Neuronal stem cell (in vitro differentiated cells): Measurements from ENCODE around the gene KLF5.

Source experiments
- DNase-seq: peaks from one replicate; pipeline ENCODE4 v3.0.0-alpha.2; 2013; ENCODE audit warnings: low spot score
- H2AFZ ChIP-seq: one replicate; pipeline ENCODE4 v1.6.1; 2013; ENCODE audit warnings: mild to moderate bottlenecking, low read length, inconsistent platforms
- H2AK5ac ChIP-seq: 2 replicates; pipeline ENCODE4 v1.6.1; 2013; ENCODE audit warnings: low read depth, mild to moderate bottlenecking, inconsistent platforms, low read length, moderate library complexity, mixed read lengths
- H2BK120ac ChIP-seq: 2 replicates; pipeline ENCODE4 v1.6.1; 2013; ENCODE audit warnings: low read depth, mild to moderate bottlenecking, inconsistent platforms, low read length, moderate library complexity, mixed read lengths
- H2BK12ac ChIP-seq: one replicate; pipeline ENCODE4 v1.6.1; 2013; ENCODE audit warnings: low read length, inconsistent platforms
- H2BK15ac ChIP-seq: 2 replicates; pipeline ENCODE4 v1.6.1; 2013; ENCODE audit warnings: mild to moderate bottlenecking, low read length, inconsistent platforms, mixed read lengths
- H2BK5ac ChIP-seq: one replicate; pipeline ENCODE4 v1.6.1; 2013; ENCODE audit warnings: inconsistent platforms, mild to moderate bottlenecking, low read length, moderate library complexity
- H3K14ac ChIP-seq: one replicate; pipeline ENCODE4 v1.6.1; 2013; ENCODE audit warnings: low read length, inconsistent platforms
- H3K18ac ChIP-seq: 2 replicates; pipeline ENCODE4 v1.6.1; 2013; ENCODE audit warnings: low read length, inconsistent platforms
- H3K23ac ChIP-seq: 2 replicates; pipeline ENCODE4 v1.6.1; 2013; ENCODE audit warnings: low read depth, mild to moderate bottlenecking, mixed read lengths, low read length, inconsistent platforms; ENCODE audit not compliant: poor library complexity
- H3K27ac ChIP-seq: replicated peaks from 3 replicates; pipeline ENCODE4 v1.5.1; 2013; ENCODE audit warnings: low read length, inconsistent platforms
- H3K27me3 ChIP-seq, 3 experiments: 2 replicates each; pipeline ENCODE4 v1.6.1; 2013; ENCODE audit warnings: low read length in 3 of 3, mild to moderate bottlenecking in 2 of 3, inconsistent platforms in 1 of 3, low read depth in 1 of 3, mixed read lengths in 1 of 3, moderate library complexity in 1 of 3; ENCODE audit not compliant: control insufficient read depth in 3 of 3, insufficient read depth in 3 of 3
- H3K36me3 ChIP-seq, 2 donors: replicated peaks in 1 of 2; 2 replicates each; pipeline ENCODE4 v1.6.1; 2013; ENCODE audit warnings: low read length in 2 of 2; ENCODE audit not compliant: control insufficient read depth in 2 of 2, insufficient read depth in 2 of 2
- H3K4ac ChIP-seq: 2 replicates; pipeline ENCODE4 v1.6.1; 2013; ENCODE audit warnings: inconsistent platforms, mild to moderate bottlenecking, low read length, moderate library complexity
- H3K4me1 ChIP-seq, 2 donors: 1 replicate in 1 of 2; 2 replicates in 1 of 2; pipeline ENCODE4 v1.6.1; 2013; ENCODE audit warnings: low read length in 2 of 2, low read depth in 1 of 2; ENCODE audit not compliant: control insufficient read depth in 2 of 2, insufficient read depth in 1 of 2
- H3K4me2 ChIP-seq: one replicate; pipeline ENCODE4 v1.6.1; 2013; ENCODE audit warnings: mild to moderate bottlenecking, low read length, inconsistent platforms; ENCODE audit not compliant: insufficient read depth, poor library complexity, severe bottlenecking
- H3K4me3 ChIP-seq, 2 donors: 2 replicates each; pipeline ENCODE4 v1.5.1; 2013; ENCODE audit warnings: low read length in 2 of 2, mild to moderate bottlenecking in 2 of 2, inconsistent platforms in 1 of 2, moderate library complexity in 1 of 2
- H3K79me1 ChIP-seq: one replicate; pipeline ENCODE4 v1.6.1; 2013; ENCODE audit warnings: low read depth, mild to moderate bottlenecking, inconsistent platforms, low read length, moderate library complexity
- H3K9ac ChIP-seq: one replicate; pipeline ENCODE4 v1.6.1; 2013; ENCODE audit warnings: mild to moderate bottlenecking, low read depth, low read length, inconsistent platforms; ENCODE audit not compliant: poor library complexity
- H3K9me3 ChIP-seq, 2 donors: replicated peaks in 1 of 2; 2 replicates each; pipeline versions ENCODE3 to v1.6.1; 2013; ENCODE audit warnings: low read length in 2 of 2, mild to moderate bottlenecking in 2 of 2, inconsistent platforms in 1 of 2, low read depth in 1 of 2, mixed read lengths in 1 of 2, moderate library complexity in 1 of 2; ENCODE audit not compliant: control insufficient read depth in 2 of 2, insufficient read depth in 1 of 2
- H4K8ac ChIP-seq: one replicate; pipeline ENCODE4 v1.6.1; 2013; ENCODE audit warnings: low read depth, mild to moderate bottlenecking, inconsistent platforms, low read length, moderate library complexity
- H4K91ac ChIP-seq: one replicate; pipeline ENCODE4 v1.6.1; 2013; ENCODE audit warnings: low read length, low read depth, mild to moderate bottlenecking, inconsistent platforms; ENCODE audit not compliant: poor library complexity
- WGBS, 2 donors: extraction: QIAGEN DNeasy Blood & Tissue Kit; methylation state at CpG; one replicate each; pipeline ENCODE4 v1.1.7; 2013; ENCODE audit warnings: missing lambda C conversion rate in 2 of 2, mixed read lengths in 1 of 2; ENCODE audit not compliant: insufficient read length in 2 of 2, insufficient replicate concordance in 1 of 2; ENCODE audit errors: extremely low coverage in 2 of 2; 5-methylcytosine and 5-hydroxymethylcytosine counted together

Gene KLF5

DNA sequence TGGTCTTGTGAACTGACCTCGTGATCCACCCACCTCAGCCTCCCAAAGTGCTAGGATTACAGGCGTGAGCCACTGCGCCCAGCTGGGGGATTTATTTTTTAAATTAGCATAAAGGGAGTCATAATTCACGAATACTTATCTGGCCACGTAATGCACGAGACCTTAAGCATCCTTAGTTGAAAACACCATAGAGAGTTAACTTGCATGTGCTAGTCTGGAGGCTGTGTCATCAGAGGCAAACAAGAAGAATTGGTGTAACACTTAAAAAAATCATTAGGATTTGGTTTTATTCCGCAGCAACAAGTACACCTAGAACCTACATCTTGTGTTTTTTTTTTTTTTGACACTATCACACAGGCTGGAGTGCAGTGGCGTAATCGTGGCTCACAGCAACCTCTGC lies 19.1 kb downstream of the KLF5 start:
- Histone ChIP-seq H3K9ac (no peak overlapping the region), H2AK5ac (no peak overlapping the region), H3K14ac (no peak overlapping the region), H2BK5ac (no peak overlapping the region), H3K27me3 (no peaks in the 10 kb centered on the region), H2AFZ (no peak overlapping the region), H2BK15ac (no peak overlapping the region), H4K91ac (no peak overlapping the region), H3K27ac (no peak overlapping the region), H3K9me3 (no peaks in the 10 kb centered on the region), H3K4me3 (no peak overlapping the region), H3K79me1 (peaks cover 1% of the 10 kb centered on the region), H3K4me1 (no peaks in the 10 kb centered on the region), H2BK120ac (no peak overlapping the region), H3K23ac (no peak overlapping the region), H2BK12ac (no peak overlapping the region), H3K4me2 (no peak overlapping the region), H3K36me3 (no peaks in the 10 kb centered on the region), H4K8ac (no peak overlapping the region), H3K18ac (no peak overlapping the region), H3K4ac (no peak overlapping the region)
- WGBS, 2 donors = no CpG with 5 or more reads among the region's 9 CpGs
- no peak for DNase-seq

DNA sequence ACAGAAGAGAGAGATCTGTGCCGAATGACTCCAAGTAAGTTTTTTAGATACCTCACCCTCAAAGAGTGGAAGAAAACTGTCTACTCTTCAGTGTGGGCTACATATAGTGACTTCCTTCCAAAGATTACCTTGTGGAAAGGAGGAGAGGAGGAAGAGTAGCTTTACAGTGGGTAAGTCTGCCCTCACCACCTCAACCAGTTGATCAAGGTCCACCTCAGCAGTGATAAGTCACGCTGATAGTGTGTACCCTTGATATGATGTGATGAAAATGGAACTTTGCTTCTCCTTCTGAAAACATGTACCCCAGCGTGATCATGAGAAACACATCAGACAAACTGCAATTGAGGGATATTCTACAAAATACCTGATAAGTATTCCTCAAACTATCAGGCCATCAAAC lies 20.6 kb downstream of the KLF5 start:
- H3K18ac ChIP-seq = no peak overlapping the region
- no peak overlapping the region for H3K4me2 ChIP-seq
- no peak overlapping the region for H2BK120ac ChIP-seq
- no peaks in the 10 kb centered on the region for H3K36me3 ChIP-seq
- WGBS, 2 donors = no CpG with 5 or more reads among the region's 3 CpGs
- H3K9ac ChIP-seq = no peak overlapping the region
- H3K27ac ChIP-seq = no peak overlapping the region
- no peak overlapping the region for H2AFZ ChIP-seq
- no peak overlapping the region for H3K4me3 ChIP-seq
- H3K79me1 ChIP-seq = peaks cover 1% of the 10 kb centered on the region
- H3K14ac ChIP-seq = no peak overlapping the region
- no peak overlapping the region for H3K4ac ChIP-seq
- no peak overlapping the region for H2BK12ac ChIP-seq
- no peak overlapping the region for H2BK5ac ChIP-seq
- no peaks in the 10 kb centered on the region for H3K27me3 ChIP-seq
- no peak overlapping the region for H4K91ac ChIP-seq
- no peak overlapping the region for H2AK5ac ChIP-seq
- no peak overlapping the region for H3K23ac ChIP-seq
- H3K9me3 ChIP-seq = no peaks in the 10 kb centered on the region
- no peak for DNase-seq
- H3K4me1 ChIP-seq = no peaks in the 10 kb centered on the region
- H2BK15ac ChIP-seq = no peak overlapping the region
- no peak overlapping the region for H4K8ac ChIP-seq

DNA sequence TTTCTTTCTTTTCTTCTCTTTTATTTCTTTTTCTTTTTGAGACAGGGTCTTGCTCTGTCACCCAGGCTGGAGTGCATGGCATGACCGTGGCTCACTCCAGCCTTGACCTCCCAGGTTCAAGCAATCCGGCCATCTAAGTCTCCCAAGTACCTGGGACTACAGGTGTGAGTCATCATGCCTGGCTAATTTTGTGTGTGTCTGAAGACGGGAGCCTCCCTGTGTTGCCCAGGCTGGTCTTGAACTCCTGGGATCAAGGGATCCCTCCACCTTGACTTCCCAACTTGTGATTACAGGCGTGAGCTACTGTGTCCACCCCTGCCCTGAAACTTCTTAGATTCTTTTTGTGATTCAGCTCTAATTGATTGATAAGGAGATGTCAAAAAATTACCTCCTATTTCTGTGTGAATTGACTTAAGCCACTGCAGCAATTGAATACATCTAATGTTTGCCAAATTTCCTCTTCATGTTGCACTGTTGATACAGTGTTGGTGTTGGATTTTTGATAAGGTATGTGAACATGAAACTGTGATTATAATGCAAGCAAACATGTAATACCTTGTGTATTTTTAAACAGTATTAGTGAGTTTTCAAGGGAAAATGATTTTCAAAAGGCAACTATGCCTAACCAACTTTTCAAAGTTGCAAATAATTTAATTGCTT lies 22.6 kb downstream of the KLF5 start:
- DNase-seq = no peak
- no peak overlapping the region for H4K8ac ChIP-seq
- no peak overlapping the region for H2BK15ac ChIP-seq
- H2BK12ac ChIP-seq = no peak overlapping the region
- H4K91ac ChIP-seq = no peak overlapping the region
- H3K4ac ChIP-seq = no peak overlapping the region
- H3K27me3 ChIP-seq = no peaks in the 10 kb centered on the region
- no peak overlapping the region for H2BK5ac ChIP-seq
- no peak overlapping the region for H3K27ac ChIP-seq
- H3K23ac ChIP-seq = no peak overlapping the region
- no peaks in the 10 kb centered on the region for H3K4me1 ChIP-seq
- no peak overlapping the region for H2AFZ ChIP-seq
- H3K4me3 ChIP-seq = no peak overlapping the region
- no peak overlapping the region for H3K14ac ChIP-seq
- no peak overlapping the region for H3K9ac ChIP-seq
- H3K4me2 ChIP-seq = no peak overlapping the region
- H3K9me3 ChIP-seq = no peaks in the 10 kb centered on the region
- no peak overlapping the region for H3K18ac ChIP-seq
- no peaks in the 10 kb centered on the region for H3K79me1 ChIP-seq
- no peak overlapping the region for H2BK120ac ChIP-seq
- no peaks in the 10 kb centered on the region for H3K36me3 ChIP-seq
- WGBS, 2 donors = no CpG with 5 or more reads among the region's 4 CpGs
- H2AK5ac ChIP-seq = no peak overlapping the region

- Histone ChIP-seq H3K14ac (no peak overlapping the region), H3K4me1 (no peaks in the 10 kb centered on the region), H3K27ac (no peak overlapping the region), H3K79me1 (no peaks in the 10 kb centered on the region), H3K23ac (no peak overlapping the region), H2AK5ac (no peak overlapping the region), H3K36me3 (no peaks in the 10 kb centered on the region), H3K18ac (no peak overlapping the region), H2BK5ac (no peak overlapping the region), H2BK12ac (no peak overlapping the region), H3K27me3 (no peaks in the 10 kb centered on the region), H3K9ac (no peak overlapping the region), H4K91ac (no peak overlapping the region), H2BK15ac (no peak overlapping the region), H2AFZ (no peak overlapping the region), H3K9me3 (no peaks in the 10 kb centered on the region), H4K8ac (no peak overlapping the region), H3K4me2 (no peak overlapping the region), H3K4me3 (no peak overlapping the region), H3K4ac (no peak overlapping the region), H2BK120ac (no peak overlapping the region)
- no peak for DNase-seq
- WGBS, 2 donors = no CpG with 5 or more reads among the region's 5 CpGs
Measured at GRCh38 chr13:73082471-73082870, 23.7 kb downstream of the KLF5 start.
